IPS DF 6.9 (cell line): ENCODE results near the gene HBQ1.
"Not testable (repeated sequence)": the region's sequence is repeated elsewhere in the genome, so short reads cannot be mapped to it uniquely, and the experiment has no call there.

ENCODE experiments used
- DNase-seq: peaks from one replicate; pipeline ENCODE4 v3.0.0-alpha.2; 2013; ENCODE audit warnings: low read depth, low spot score
- H3K27ac ChIP-seq: one replicate; pipeline ENCODE4 v1.5.1; 2013; ENCODE audit warnings: low read length, control low read depth
- H3K27me3 ChIP-seq: 2 replicates; pipeline ENCODE4 v1.6.1; 2013; ENCODE audit warnings: mild to moderate bottlenecking, low read length; ENCODE audit not compliant: control insufficient read depth, insufficient read depth
- H3K36me3 ChIP-seq: 2 replicates; pipeline ENCODE4 v1.6.1; 2013; ENCODE audit warnings: low read length; ENCODE audit not compliant: control insufficient read depth, insufficient read depth
- H3K4me1 ChIP-seq: 2 replicates; pipeline ENCODE4 v1.6.1; 2013; ENCODE audit warnings: low read length; ENCODE audit not compliant: control insufficient read depth, insufficient read depth
- H3K4me3 ChIP-seq: 2 replicates; pipeline ENCODE4 v1.5.1; 2013; ENCODE audit warnings: mild to moderate bottlenecking, low read length
- H3K9me3 ChIP-seq: 2 replicates; pipeline ENCODE4 v1.6.1; 2013; ENCODE audit warnings: low read length, inconsistent platforms; ENCODE audit not compliant: control insufficient read depth, insufficient read depth
- WGBS: extraction: QIAGEN DNeasy Blood & Tissue Kit; methylation state at CpG from one replicate; pipeline ENCODE4 v1.1.7; 2013; ENCODE audit warnings: mixed read lengths, missing lambda C conversion rate; ENCODE audit not compliant: insufficient read length, insufficient coverage; 5-methylcytosine and 5-hydroxymethylcytosine counted together

The HBQ1 gene

DNA sequence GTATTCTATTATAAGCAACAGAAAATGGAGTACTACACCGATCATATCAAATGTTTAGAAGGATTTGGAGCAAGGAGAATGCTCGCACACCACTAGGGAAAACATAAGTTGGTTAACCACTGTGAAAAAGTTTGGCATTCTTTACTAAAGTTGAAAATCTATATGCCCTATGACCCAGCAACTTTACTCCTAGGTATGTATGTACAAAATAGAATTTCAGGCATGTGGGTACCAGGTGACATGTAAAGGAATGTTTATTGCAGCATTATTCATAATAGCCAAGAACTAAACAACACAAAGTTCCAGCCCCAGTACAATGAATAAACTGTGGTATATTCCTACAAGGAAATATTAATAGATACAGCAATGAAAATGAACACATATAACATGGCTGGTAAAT, 33.6 kb upstream of the HBQ1 start:
- Histone ChIP-seq H3K4me1 (no peaks in the 10 kb centered on the region), H3K36me3 (no peaks in the 10 kb centered on the region), H3K9me3 (no peaks in the 10 kb centered on the region), H3K4me3 (no peak overlapping the region), H3K27ac (no peak overlapping the region), H3K27me3 (no peaks in the 10 kb centered on the region)
- WGBS, result no CpG with 5 or more reads among the region's 2 CpGs
- DNase-seq, result no peak

- no peaks in the 10 kb centered on the region for H3K36me3 ChIP-seq
- DNase-seq, result no peak
- WGBS, result no CpG with 5 or more reads among the region's 9 CpGs
Measured at GRCh38 chr16:149024-149660, 31.1 kb upstream of the HBQ1 start.

GRCh38 chr16:152141-153128, 27.8 kb upstream of the HBQ1 start, which contains the start of gene HBZ:
HBZ (plus strand) TSS chr16:152644; CDS start chr16:152910, 266 bp downstream.
- Histone ChIP-seq H3K27me3 (peaks cover 6% of the 10 kb centered on the region), H3K4me3 (no peak within 1 kb of the TSS), H3K36me3 (no peaks in the 10 kb centered on the region), H3K9me3 (no peaks in the 10 kb centered on the region), H3K4me1 (no peaks in the 10 kb centered on the region), H3K27ac (no peak within 1 kb of the TSS)
- no peak for DNase-seq
- WGBS, result no CpG with 5 or more reads among the region's 17 CpGs

More at GRCh38 chr16:149024-149660, 31.1 kb upstream of the HBQ1 start:
- H3K27ac ChIP-seq, result no peak overlapping the region
- no peaks in the 10 kb centered on the region for H3K27me3 ChIP-seq
- H3K4me1 ChIP-seq, result no peaks in the 10 kb centered on the region
- H3K4me3 ChIP-seq, result no peak overlapping the region
- no peaks in the 10 kb centered on the region for H3K9me3 ChIP-seq

DNA sequence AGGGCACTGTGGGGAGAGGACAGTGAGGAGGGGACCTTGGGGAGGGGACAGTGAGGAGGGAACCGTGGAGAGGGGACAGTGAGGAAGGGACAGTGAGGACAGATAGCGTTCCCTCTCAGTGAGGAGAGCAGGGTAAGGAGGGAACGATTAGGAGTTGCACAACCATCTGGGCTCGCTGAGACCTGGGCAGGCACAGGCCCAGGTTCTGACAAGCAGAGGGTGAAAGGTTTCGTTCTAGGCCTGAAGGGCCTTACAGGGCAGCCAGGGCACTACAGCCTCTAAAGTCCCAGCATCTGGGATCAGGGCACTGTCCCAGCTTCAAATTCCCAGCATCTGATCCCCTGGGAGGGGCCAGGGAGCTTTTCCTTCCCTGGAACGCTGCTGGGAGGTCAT, 27.1 kb upstream of the HBQ1 start:
- H3K4me1 ChIP-seq, DNase-seq, H3K27me3 ChIP-seq, H3K27ac ChIP-seq, H3K36me3 ChIP-seq, H3K4me3 ChIP-seq, H3K9me3 ChIP-seq: not testable (repeated sequence)
- WGBS, result no CpG with 5 or more reads among the region's 6 CpGs

- H3K36me3 ChIP-seq, H3K4me3 ChIP-seq, H3K9me3 ChIP-seq, H3K4me1 ChIP-seq, H3K27ac ChIP-seq, DNase-seq, H3K27me3 ChIP-seq: not testable (repeated sequence)
- WGBS, result no CpG with 5 or more reads among the region's 74 CpGs
Measured at GRCh38 chr16:153550-154216, 26.6 kb upstream of the HBQ1 start.

DNA sequence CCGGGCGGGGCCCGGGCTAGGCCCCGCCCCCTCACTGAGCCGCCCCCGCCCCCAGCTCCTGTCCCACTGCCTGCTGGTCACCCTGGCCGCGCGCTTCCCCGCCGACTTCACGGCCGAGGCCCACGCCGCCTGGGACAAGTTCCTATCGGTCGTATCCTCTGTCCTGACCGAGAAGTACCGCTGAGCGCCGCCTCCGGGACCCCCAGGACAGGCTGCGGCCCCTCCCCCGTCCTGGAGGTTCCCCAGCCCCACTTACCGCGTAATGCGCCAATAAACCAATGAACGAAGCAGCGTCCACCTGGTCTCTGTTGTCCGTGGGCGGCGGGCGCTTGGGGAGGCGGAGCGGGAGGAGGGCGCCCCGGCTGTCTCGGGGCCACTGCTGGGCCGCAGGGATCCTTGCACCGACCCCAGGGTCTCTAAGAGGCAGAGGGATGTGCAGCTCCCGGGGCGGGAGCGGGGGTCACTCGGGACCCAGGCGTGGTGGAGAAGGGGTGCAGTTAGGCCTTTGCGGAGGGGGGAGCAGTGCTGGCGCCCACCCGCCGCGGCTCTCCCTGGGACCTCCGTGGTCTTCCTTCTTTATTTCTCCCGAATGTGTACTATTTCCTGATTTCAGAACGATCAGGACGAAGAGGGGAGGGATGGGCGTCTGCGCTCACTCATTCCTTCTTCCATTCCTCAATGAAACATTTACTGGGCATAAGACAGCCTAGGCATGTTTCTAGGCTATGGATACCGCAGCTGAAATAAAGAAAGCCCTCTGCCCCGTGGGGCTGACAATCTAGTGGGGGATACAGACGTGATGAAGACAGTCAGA, 25.8 kb upstream of the HBQ1 start:
- Histone ChIP-seq H3K36me3 (no peaks in the 10 kb centered on the region), H3K9me3 (no peaks in the 10 kb centered on the region), H3K4me1 (no peaks in the 10 kb centered on the region), H3K27me3 (peaks cover 6% of the 10 kb centered on the region), H3K27ac (no peak overlapping the region), H3K4me3 (peak overlapping the region; percentile 83; the same call in 1 of the 2 replicates)
- no peak for DNase-seq
- WGBS, result no CpG with 5 or more reads among the region's 59 CpGs

DNA sequence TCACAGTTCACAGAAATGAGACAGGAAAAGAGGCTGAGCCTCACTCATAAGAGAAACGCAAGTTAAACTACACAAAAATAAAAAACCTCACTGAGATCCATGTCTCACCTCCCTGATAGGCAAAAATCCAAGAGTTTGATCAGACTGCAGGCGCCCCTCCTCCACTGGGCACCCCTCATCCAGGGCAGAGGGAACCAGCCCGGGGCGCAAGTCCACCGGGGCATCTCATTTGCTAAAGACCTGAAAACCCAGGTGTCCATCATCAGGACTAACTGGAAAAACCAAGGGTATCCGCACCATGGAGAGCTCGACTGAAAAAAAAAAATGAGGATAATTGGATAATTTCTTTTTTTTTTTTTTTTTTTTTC, 25.2 kb upstream of the HBQ1 start:
- no CpG with 5 or more reads among the region's 7 CpGs for WGBS
- no peak overlapping the region for H3K4me3 ChIP-seq
- no peaks in the 10 kb centered on the region for H3K9me3 ChIP-seq
- no peak for DNase-seq
- peaks cover 6% of the 10 kb centered on the region for H3K27me3 ChIP-seq
- H3K27ac ChIP-seq, result no peak overlapping the region
- no peaks in the 10 kb centered on the region for H3K4me1 ChIP-seq
- H3K36me3 ChIP-seq, result no peaks in the 10 kb centered on the region

- no peaks in the 10 kb centered on the region for H3K9me3 ChIP-seq
- no peak overlapping the region for H3K27ac ChIP-seq
- H3K27me3 ChIP-seq, result peaks cover 8% of the 10 kb centered on the region
- no peak for DNase-seq
- no peaks in the 10 kb centered on the region for H3K36me3 ChIP-seq
- no peaks in the 10 kb centered on the region for H3K4me1 ChIP-seq
- H3K4me3 ChIP-seq, result no peak overlapping the region
- WGBS, result no CpG with 5 or more reads among the region's 6 CpGs
Measured at GRCh38 chr16:159136-159849, 21.0 kb upstream of the HBQ1 start.

- H3K27ac ChIP-seq, H3K4me1 ChIP-seq, H3K4me3 ChIP-seq, H3K27me3 ChIP-seq, H3K9me3 ChIP-seq, DNase-seq, H3K36me3 ChIP-seq: not testable (repeated sequence)
- WGBS, result no CpG with 5 or more reads among the region's 20 CpGs
Measured at GRCh38 chr16:160242-160641, 20.0 kb upstream of the HBQ1 start.
